KOPT-K1 (cell line): Measurements from ENCODE around the gene KIAA1755.
"Not testable (repeated sequence)": the region's sequence is repeated elsewhere in the genome, so short reads cannot be mapped to it uniquely, and the experiment has no call there.

Experiments used
- H3K27ac ChIP-seq: fragments of 200-600 bp; sonication (generic); 2 replicates; pipeline ENCODE4 v1.5.1; 2016; ENCODE audit warnings: antibody characterized with exemption, mild to moderate bottlenecking, low read depth, low read length; ENCODE audit not compliant: poor library complexity, severe bottlenecking
- H3K36me3 ChIP-seq: fragments of 200-600 bp; sonication (generic); 2 replicates; pipeline ENCODE4 v1.5.1; 2017; ENCODE audit warnings: antibody characterized with exemption, mild to moderate bottlenecking, low read length, moderate library complexity; ENCODE audit not compliant: insufficient read depth
- H3K9me3 ChIP-seq: fragments of 200-600 bp; sonication (generic); 2 replicates; pipeline ENCODE4 v1.5.1; 2017; ENCODE audit warnings: antibody characterized with exemption, low read length, mild to moderate bottlenecking; ENCODE audit not compliant: insufficient read depth, poor library complexity, severe bottlenecking

The KIAA1755 gene

DNA sequence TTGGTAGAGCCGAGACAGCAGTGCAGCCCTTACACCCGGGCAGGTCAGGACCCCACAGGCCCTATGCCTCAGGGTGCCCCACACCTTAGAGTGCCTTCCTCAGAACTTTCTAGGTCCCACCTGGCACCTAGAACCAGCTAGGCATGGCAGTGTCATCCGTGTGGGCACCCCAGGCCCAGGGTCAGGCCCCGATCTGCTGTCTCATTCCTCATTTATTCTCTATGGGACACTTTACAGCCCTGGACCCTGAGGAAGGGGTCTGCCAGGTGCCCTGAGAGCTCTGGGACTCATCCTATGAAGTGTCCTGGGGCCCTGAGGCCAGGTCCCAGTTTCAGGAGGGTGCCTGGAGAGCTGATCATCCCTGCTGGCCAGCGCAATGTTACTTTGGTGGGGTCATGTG lies 35.3 kb upstream of the KIAA1755 start:
- Histone ChIP-seq H3K9me3 (no peaks in the 10 kb centered on the region), H3K36me3 (no peaks in the 10 kb centered on the region), H3K27ac (no peak overlapping the region)

GRCh38 chr20:38294076-38294591 lies 33.6 kb upstream of the KIAA1755 start:
- no peaks in the 10 kb centered on the region for H3K36me3 ChIP-seq
- H3K27ac ChIP-seq, result no peak overlapping the region
- no peaks in the 10 kb centered on the region for H3K9me3 ChIP-seq

GRCh38 chr20:38293491-38294065 lies 33.0 kb upstream of the KIAA1755 start:
- Histone ChIP-seq H3K27ac (no peak overlapping the region), H3K9me3 (no peaks in the 10 kb centered on the region), H3K36me3 (no peaks in the 10 kb centered on the region)

DNA sequence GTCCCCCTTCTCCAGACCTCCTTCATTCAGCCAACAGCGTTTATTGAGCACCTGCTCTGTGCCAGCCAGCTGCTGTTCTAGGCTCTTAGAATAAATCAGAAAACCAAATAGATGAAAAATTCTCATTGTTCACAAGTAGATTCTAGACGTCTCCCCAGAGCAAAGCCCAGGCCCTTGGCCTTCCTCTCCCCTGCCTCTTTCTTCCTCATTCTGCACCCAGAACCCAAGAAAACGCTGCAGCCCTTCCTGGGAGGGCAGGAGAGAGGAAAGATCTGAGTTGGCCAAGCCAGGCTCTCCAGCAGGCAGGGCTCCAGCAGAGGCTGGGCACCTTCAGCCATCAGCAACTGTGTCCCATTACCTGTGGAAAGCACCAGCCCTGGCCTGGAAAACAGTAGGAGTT lies 31.4 kb upstream of the KIAA1755 start:
- H3K27ac ChIP-seq, result no peak overlapping the region

GRCh38 chr20:38290829-38291814 lies 30.6 kb upstream of the KIAA1755 start:
- Histone ChIP-seq H3K36me3 (no peaks in the 10 kb centered on the region), H3K27ac (no peak overlapping the region), H3K9me3 (no peaks in the 10 kb centered on the region)

More for the DNA sequence above, 31.4 kb upstream of the KIAA1755 start:
- Histone ChIP-seq H3K36me3 (no peaks in the 10 kb centered on the region), H3K9me3 (no peaks in the 10 kb centered on the region)

- Histone ChIP-seq H3K36me3 (no peaks in the 10 kb centered on the region), H3K9me3 (no peaks in the 10 kb centered on the region), H3K27ac (no peak overlapping the region)
Measured at GRCh38 chr20:38286586-38287531, 26.3 kb upstream of the KIAA1755 start.

DNA sequence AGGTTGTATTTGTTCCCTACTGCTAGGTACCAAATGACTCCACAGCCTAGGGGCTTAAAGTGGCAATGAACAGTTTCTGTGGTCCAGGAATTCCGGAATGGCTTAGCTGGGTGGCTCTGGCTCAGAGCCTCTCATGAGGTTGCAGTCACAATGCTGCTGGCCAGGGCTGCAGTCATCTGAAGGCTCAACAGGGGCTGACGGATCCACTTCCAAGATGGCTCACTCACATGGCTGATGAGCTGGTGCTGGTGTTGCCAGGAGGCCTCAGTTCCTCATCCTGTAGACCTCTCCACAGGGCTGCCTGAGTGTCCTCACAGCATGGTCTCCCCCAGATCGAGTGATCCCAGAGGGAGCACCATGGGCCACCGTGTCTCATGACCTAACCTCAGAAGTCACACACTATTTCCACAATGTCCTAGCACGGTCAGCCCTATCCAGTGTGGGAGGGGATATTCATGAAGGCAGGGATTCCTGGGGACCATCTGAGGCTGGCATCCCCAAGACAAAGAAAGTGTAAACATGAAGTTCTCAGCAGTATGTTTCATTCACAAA lies 24.4 kb upstream of the KIAA1755 start:
- Histone ChIP-seq H3K27ac (no peak overlapping the region), H3K9me3 (no peaks in the 10 kb centered on the region), H3K36me3 (no peaks in the 10 kb centered on the region)

GRCh38 chr20:38284066-38284650 lies 23.6 kb upstream of the KIAA1755 start:
- not testable (repeated sequence) for H3K27ac ChIP-seq, H3K36me3 ChIP-seq, H3K9me3 ChIP-seq

GRCh38 chr20:38283236-38283635 lies 22.7 kb upstream of the KIAA1755 start:
- no peaks in the 10 kb centered on the region for H3K36me3 ChIP-seq
- H3K9me3 ChIP-seq, result no peaks in the 10 kb centered on the region
- no peak overlapping the region for H3K27ac ChIP-seq

DNA sequence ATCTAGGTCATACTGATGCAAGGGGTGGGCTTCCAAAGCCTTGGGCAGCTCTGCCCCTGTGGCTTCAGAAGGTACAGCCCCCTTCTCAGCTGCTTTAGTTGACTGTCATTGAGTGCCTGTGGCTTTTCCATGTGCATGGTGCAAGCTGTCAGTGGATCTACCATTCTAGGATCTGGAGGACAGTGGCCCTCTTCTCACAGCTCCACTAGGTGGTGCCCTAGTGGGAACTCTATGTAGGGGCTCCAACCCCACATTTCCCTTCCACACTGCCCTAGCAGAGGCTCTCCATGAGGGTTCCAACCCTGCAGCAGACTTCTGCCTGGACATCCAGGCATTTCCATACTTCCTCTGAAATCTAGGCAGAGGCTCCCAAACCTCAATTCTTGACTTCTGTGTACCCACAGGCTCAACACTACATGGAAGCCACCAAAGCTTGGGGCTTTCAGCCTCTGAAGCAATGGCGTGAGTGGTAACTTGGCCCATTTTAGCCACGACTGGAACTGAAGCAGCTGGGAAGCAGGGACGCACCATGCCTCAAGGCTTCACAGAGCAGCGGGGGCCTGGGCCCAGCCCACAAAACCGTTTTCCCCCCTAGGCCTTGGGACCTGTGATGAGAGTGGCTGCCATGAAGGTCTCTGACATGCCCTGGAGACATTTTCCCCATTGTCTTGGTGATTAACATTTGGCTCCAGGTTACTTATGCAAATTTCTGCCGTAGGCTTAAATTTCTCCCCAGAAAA lies 20.8 kb upstream of the KIAA1755 start:
- H3K36me3 ChIP-seq, H3K9me3 ChIP-seq, H3K27ac ChIP-seq: not testable (repeated sequence)

GRCh38 chr20:38278763-38279162 lies 18.2 kb upstream of the KIAA1755 start:
- H3K9me3 ChIP-seq, result no peaks in the 10 kb centered on the region
- no peaks in the 10 kb centered on the region for H3K36me3 ChIP-seq
- no peak overlapping the region for H3K27ac ChIP-seq

DNA sequence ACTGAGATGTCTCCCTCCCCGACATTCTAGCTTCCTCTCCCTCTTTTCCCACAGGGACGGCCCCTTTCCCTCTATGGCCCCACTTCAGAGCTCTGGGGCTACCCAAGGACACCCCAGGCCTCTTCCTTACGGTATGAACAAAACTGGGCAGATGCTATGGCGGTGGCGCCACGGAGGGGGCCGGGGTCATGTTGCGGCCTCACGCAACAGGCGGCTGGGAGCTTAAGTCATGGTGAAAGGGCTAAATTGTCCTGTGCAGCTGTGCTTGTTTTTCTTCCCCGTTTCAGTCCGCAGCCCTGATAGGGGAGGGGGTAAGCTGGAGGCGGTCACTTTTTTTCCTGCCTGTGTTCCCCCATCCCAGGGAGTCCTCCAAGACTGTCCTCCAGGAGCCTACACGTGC lies 17.6 kb upstream of the KIAA1755 start:
- Histone ChIP-seq H3K36me3 (no peaks in the 10 kb centered on the region), H3K9me3 (no peaks in the 10 kb centered on the region), H3K27ac (no peak overlapping the region)

DNA sequence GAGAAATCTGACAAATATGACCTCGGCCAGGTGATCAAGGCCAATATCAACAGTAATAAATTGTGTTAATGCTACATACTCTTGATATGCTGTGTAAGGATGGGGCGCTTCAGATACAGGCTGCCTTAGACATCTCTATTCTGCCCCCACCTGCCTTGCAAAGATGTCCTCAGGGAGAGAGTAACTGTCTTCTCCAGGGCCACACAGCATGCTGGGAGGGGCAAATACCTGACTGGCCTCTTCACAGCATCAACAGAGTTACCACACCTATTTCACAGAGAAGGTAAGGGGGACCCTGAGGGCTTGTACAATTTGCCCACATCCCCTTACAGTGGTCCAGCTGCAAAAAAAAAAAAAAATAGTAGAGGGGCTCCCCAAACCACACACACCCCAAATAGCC lies 17.2 kb upstream of the KIAA1755 start:
- H3K36me3 ChIP-seq, result no peaks in the 10 kb centered on the region
- H3K27ac ChIP-seq, result no peak overlapping the region
- no peaks in the 10 kb centered on the region for H3K9me3 ChIP-seq

- no peaks in the 10 kb centered on the region for H3K9me3 ChIP-seq
- no peak overlapping the region for H3K27ac ChIP-seq
- no peaks in the 10 kb centered on the region for H3K36me3 ChIP-seq
Measured at GRCh38 chr20:38277285-38277684, 16.8 kb upstream of the KIAA1755 start.
